ENCODE measurements around the gene UFM1.

UFM1 gene

GRCh38 chr13:38398711-38399493 is 49.3 kb downstream of the UFM1 start:
- H3K27ac ChIP-seq: peak overlapping the region; percentile 2 to 88 (median 81); a peak in 20 of 22 replicates

GRCh38 chr13:38399535-38399934 is 49.9 kb downstream of the UFM1 start:
- no peaks in the 10 kb centered on the region for H3K27me3 ChIP-seq
- no peaks in the 10 kb centered on the region for H3K36me3 ChIP-seq
- peak overlapping the region in 8 of 11 experiments; percentile 9 to 77 (median 62); a peak in 15 of 22 replicates for H3K4me2 ChIP-seq
- peaks cover 0 to 11% (median 5%) of the 10 kb centered on the region in 11 experiments; a peak in 7 of 22 replicates for H3K9me3 ChIP-seq (replicated peaks in 1 of 11)
- TF ChIP-seq Cebpa-rat (IDR thresholded peaks at IDR 0.05): no peak
- peak overlapping the region in 6 of 11 experiments; percentile 30 to 69 (median 60); a peak in 7 of 22 replicates for H3K9ac ChIP-seq
- H3K4me1 ChIP-seq: peaks cover 0 to 31% (median 23%) of the 10 kb centered on the region in 10 experiments; a peak in 17 of 20 replicates
- H3K4me3 ChIP-seq: no peak overlapping the region
- no peaks in the 10 kb centered on the region for H4K20me1 ChIP-seq
- H3K27ac ChIP-seq: peak overlapping the region in 10 of 11 experiments; percentile 46 to 88 (median 81); a peak in 17 of 22 replicates

More at GRCh38 chr13:38398711-38399493, 49.3 kb downstream of the UFM1 start:
- Histone ChIP-seq H3K9ac (peak overlapping the region in 8 of 11 experiments; percentile 30 to 69 (median 53); a peak in 14 of 22 replicates), H4K20me1 (no peaks in the 10 kb centered on the region), H3K27me3 (no peaks in the 10 kb centered on the region), H3K4me2 (peak overlapping the region in 10 of 11 experiments; percentile 9 to 77 (median 56); a peak in 19 of 22 replicates), H3K36me3 (no peaks in the 10 kb centered on the region), H3K4me3 (peak overlapping the region in 5 of 10 experiments; percentile 4 to 44 (median 29); a peak in 4 of 20 replicates), H3K4me1 (peaks cover 0 to 31% (median 23%) of the 10 kb centered on the region in 10 experiments; a peak in 17 of 20 replicates), H3K9me3 (replicated peaks in 1 of 11) (peaks cover 0 to 5% (median 2%) of the 10 kb centered on the region in 11 experiments; a peak in 7 of 22 replicates)
- TF ChIP-seq Cebpa-rat (IDR thresholded peaks at IDR 0.05): peak in 8 of 11 experiments; percentile 9 to 87 (median 38); a peak in 9 of 22 replicates

- Histone ChIP-seq H3K4me1 (peaks cover 0 to 31% (median 23%) of the 10 kb centered on the region in 10 experiments; a peak in 17 of 20 replicates), H4K20me1 (no peaks in the 10 kb centered on the region), H3K4me2 (no peak overlapping the region), H3K36me3 (no peaks in the 10 kb centered on the region), H3K9me3 (replicated peaks in 1 of 11) (peaks cover 0 to 14% (median 5%) of the 10 kb centered on the region in 11 experiments; a peak in 7 of 22 replicates), H3K9ac (no peak overlapping the region), H3K27me3 (no peaks in the 10 kb centered on the region), H3K4me3 (no peak overlapping the region), H3K27ac (no peak overlapping the region)
- no peak for TF ChIP-seq Cebpa-rat (IDR thresholded peaks at IDR 0.05)
These were observed 51.6 kb downstream of the UFM1 start for GRCh38 chr13:38401276-38401675.

GRCh38 chr13:38405216-38405615 is 55.6 kb downstream of the UFM1 start:
- Histone ChIP-seq H3K36me3 (no peaks in the 10 kb centered on the region), H3K9me3 (replicated peaks in 1 of 11) (peaks cover 0 to 14% (median 5%) of the 10 kb centered on the region in 11 experiments; a peak in 7 of 22 replicates), H3K27ac (no peak overlapping the region), H3K4me1 (peaks cover 0 to 7% (median under 1%) of the 10 kb centered on the region in 10 experiments; a peak in 9 of 20 replicates), H3K27me3 (no peaks in the 10 kb centered on the region), H3K4me3 (no peak overlapping the region), H4K20me1 (no peaks in the 10 kb centered on the region), H3K4me2 (no peak overlapping the region), H3K9ac (no peak overlapping the region)
- no peak for TF ChIP-seq Cebpa-rat (IDR thresholded peaks at IDR 0.05)

DNA sequence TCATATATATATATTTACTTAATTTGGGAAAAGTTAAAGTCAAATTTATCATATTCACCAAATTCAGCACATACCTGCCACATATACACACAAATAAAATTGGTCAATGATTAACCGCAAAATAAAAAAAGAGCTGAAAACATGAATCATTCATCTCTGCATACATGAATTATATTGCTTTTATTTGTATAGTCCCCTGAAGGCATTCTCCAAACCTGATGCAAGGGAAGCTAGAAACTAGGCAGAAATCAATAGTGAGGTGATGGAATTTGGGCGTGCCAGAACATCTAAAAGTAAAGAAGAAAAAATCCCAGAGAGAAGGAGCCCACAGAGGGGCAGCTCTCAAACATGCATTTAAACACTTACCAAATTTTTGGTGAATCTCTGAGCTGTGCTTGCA is 60.1 kb downstream of the UFM1 start:
- H4K20me1 ChIP-seq: no peaks in the 10 kb centered on the region
- 0 out of 22 replicates have a peak, but pooled peaks cover 0 to 2% (median 0%) of the 10 kb centered on the region in 11 experiments for H3K9me3 ChIP-seq (replicated peaks in 1 of 11)
- no peak overlapping the region for H3K9ac ChIP-seq
- H3K4me2 ChIP-seq: no peak overlapping the region
- H3K4me1 ChIP-seq: no peaks in the 10 kb centered on the region
- no peaks in the 10 kb centered on the region for H3K27me3 ChIP-seq
- H3K27ac ChIP-seq: no peak overlapping the region
- H3K4me3 ChIP-seq: no peak overlapping the region
- no peak for TF ChIP-seq Cebpa-rat (IDR thresholded peaks at IDR 0.05)
- no peaks in the 10 kb centered on the region for H3K36me3 ChIP-seq

DNA sequence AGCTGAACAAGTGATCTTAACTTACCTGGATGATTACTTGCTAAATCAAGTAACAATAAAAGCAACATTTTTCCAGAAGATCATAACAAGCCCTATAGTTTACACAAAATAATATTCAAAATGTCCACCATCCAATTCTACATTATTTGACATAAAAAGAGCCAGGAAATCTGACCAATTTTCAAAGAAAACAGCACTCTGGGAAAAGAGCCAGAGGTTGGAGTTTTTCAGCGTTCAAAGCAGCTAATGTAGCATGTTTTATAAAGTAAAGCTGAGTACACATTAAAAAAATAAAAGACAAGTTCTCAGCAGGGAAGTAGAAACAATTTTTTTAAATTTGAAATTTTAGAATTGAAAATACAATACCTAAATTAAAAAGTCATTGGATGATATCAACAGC is 62.6 kb downstream of the UFM1 start:
- Histone ChIP-seq H3K27me3 (no peaks in the 10 kb centered on the region), H3K4me3 (no peak overlapping the region), H3K4me1 (peaks cover 0 to 8% (median 6%) of the 10 kb centered on the region in 10 experiments; a peak in 14 of 20 replicates), H3K4me2 (no peak overlapping the region), H3K36me3 (no peaks in the 10 kb centered on the region), H4K20me1 (no peaks in the 10 kb centered on the region), H3K9me3 (replicated peaks in 1 of 11) (no peaks in the 10 kb centered on the region), H3K9ac (no peak overlapping the region), H3K27ac (no peak overlapping the region)
- no peak for TF ChIP-seq Cebpa-rat (IDR thresholded peaks at IDR 0.05)

Measured in BLaER1 treated with 17β-estradiol and CSF1 and Interleukin-3, amounts not matched to agents 10 nM and 100 nM (cell line).